Body of pancreas (tissue), 4 donors: ENCODE results near the gene NCF4.

Source experiments
- POLR2A ChIP-seq, 3 donors: fragments of 450-650 bp; IDR thresholded peaks; one replicate each; pipeline ENCODE4 v1.6.1; 2016; ENCODE audit warnings: antibody characterized with exemption in 3 of 3, mild to moderate bottlenecking in 2 of 3
- TF ChIP-seq, protein P1 (sequence below), 7 experiments: fragments of 450-650 bp in 4 of 7; fragments of 200-600 bp in 3 of 7; sonication (generic) in 3 of 7; IDR thresholded peaks; one replicate each; pipeline ENCODE4 v1.5.1; 2016 to 2019; ENCODE audit warnings: antibody characterized with exemption in 7 of 7

- TF ChIP-seq POLR2A (IDR thresholded peaks at IDR 0.05): no peak
- TF ChIP-seq, protein P1, sequence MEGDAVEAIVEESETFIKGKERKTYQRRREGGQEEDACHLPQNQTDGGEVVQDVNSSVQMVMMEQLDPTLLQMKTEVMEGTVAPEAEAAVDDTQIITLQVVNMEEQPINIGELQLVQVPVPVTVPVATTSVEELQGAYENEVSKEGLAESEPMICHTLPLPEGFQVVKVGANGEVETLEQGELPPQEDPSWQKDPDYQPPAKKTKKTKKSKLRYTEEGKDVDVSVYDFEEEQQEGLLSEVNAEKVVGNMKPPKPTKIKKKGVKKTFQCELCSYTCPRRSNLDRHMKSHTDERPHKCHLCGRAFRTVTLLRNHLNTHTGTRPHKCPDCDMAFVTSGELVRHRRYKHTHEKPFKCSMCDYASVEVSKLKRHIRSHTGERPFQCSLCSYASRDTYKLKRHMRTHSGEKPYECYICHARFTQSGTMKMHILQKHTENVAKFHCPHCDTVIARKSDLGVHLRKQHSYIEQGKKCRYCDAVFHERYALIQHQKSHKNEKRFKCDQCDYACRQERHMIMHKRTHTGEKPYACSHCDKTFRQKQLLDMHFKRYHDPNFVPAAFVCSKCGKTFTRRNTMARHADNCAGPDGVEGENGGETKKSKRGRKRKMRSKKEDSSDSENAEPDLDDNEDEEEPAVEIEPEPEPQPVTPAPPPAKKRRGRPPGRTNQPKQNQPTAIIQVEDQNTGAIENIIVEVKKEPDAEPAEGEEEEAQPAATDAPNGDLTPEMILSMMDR (IDR thresholded peaks at IDR 0.05): no peak
Measured at GRCh38 chr22:36886016-36886415, 25.2 kb downstream of the NCF4 start.
